ENCODE measurements around the gene SPATA12. TPM values are rescaled to one million over a fixed set of nuclear protein-coding genes. Genes with fewer than 3 reads are reported as not detected.

The SPATA12 gene
- total RNA-seq, 4 donors from 2014 or later = not detected

DNA sequence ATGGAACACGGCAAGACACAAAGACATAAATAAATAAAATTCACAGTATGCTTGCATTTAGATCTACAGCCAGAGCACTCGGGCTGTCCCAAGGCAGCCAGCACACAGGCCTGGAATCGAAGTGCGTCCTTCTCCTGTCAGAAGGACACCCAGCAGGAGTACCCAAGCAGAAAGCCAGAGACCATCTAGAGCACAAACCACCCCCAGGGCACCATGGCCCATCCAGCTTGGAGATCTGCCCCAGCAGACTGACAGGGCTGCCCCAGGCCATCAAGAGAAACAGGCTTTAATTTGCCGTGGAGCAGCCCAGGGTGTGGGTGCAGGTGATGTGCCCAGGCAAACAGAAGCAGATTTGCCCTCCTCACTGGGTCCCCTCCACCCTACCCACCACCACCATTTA is 7.8 kb upstream of the SPATA12 start:
- no peaks in the 10 kb centered on the region for H3K27me3 ChIP-seq
- no peak overlapping the region for H3K4me3 ChIP-seq
- DNase-seq (ENCODE audit: low spot score in 2 of 2) = no peak
- TF ChIP-seq EP300 (IDR thresholded peaks at IDR 0.05) = no peak
- TF ChIP-seq, protein P1, sequence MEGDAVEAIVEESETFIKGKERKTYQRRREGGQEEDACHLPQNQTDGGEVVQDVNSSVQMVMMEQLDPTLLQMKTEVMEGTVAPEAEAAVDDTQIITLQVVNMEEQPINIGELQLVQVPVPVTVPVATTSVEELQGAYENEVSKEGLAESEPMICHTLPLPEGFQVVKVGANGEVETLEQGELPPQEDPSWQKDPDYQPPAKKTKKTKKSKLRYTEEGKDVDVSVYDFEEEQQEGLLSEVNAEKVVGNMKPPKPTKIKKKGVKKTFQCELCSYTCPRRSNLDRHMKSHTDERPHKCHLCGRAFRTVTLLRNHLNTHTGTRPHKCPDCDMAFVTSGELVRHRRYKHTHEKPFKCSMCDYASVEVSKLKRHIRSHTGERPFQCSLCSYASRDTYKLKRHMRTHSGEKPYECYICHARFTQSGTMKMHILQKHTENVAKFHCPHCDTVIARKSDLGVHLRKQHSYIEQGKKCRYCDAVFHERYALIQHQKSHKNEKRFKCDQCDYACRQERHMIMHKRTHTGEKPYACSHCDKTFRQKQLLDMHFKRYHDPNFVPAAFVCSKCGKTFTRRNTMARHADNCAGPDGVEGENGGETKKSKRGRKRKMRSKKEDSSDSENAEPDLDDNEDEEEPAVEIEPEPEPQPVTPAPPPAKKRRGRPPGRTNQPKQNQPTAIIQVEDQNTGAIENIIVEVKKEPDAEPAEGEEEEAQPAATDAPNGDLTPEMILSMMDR (IDR thresholded peaks at IDR 0.05) = no peak
- TF ChIP-seq POLR2AphosphoS5 (IDR thresholded peaks at IDR 0.05) = no peak
- no peak for TF ChIP-seq POLR2A (IDR thresholded peaks at IDR 0.05)
- WGBS = 69% methylated on average over 5 of the region's 5 CpGs
- H3K4me1 ChIP-seq = peaks cover 29% of the 10 kb centered on the region
- H3K36me3 ChIP-seq = no peaks in the 10 kb centered on the region
- no peak overlapping the region for H3K27ac ChIP-seq
- no peaks in the 10 kb centered on the region for H3K9me3 ChIP-seq

DNA sequence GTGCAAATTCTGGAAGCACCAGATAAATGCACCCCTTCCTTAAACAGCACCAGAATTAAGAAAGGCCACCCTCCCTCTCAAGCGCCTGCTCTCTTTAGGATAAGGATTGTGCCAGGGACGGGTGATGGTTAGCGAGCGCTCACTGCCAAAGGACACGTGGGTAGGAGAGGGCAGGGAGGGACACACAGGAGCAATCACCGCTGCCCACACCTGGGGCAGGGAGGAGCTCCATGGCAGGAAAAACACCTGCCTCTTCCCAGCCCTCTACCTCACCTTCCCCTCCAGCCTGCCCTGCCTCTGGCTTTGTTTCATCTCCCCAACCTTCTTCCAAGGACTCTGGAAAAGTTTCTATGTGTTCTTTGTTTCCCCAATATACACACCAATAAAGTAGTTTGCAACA is 7.3 kb upstream of the SPATA12 start:
- Histone ChIP-seq H3K4me3 (no peak overlapping the region), H3K27ac (no peak overlapping the region), H3K36me3 (no peaks in the 10 kb centered on the region), H3K27me3 (no peaks in the 10 kb centered on the region), H3K9me3 (no peaks in the 10 kb centered on the region), H3K4me1 (peaks cover 25% of the 10 kb centered on the region)
- 59% methylated on average over 6 of the region's 6 CpGs for WGBS
- DNase-seq (ENCODE audit: low spot score in 2 of 2) = no peak
- no peak for TF ChIP-seq EP300 (IDR thresholded peaks at IDR 0.05)
- no peak for TF ChIP-seq POLR2A (IDR thresholded peaks at IDR 0.05)
- TF ChIP-seq, protein P1 (IDR thresholded peaks at IDR 0.05) = no peak
- no peak for TF ChIP-seq POLR2AphosphoS5 (IDR thresholded peaks at IDR 0.05)

DNA sequence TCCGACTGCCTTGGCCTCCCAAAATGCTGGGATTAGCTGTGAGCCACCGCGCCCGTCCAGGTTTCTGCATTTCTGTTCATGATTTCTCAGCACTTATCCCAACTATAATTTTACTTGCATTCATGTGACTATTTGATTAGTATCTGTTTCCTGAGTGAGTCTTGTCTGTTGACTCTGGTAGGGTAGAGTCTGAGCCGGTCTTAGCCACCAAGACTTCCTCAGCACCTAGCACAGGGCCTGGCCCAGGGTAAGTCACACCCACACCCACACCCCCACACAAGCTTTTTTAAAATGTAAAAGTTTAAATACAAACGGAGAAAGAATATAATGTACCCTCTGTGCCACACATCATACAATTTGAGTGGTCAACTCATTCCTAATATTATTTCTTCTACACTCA is 3.1 kb upstream of the SPATA12 start:
- WGBS = 68% methylated on average over 6 of the region's 6 CpGs
- H3K4me1 ChIP-seq = peaks cover 35% of the 10 kb centered on the region
- no peaks in the 10 kb centered on the region for H3K9me3 ChIP-seq
- no peak overlapping the region for H3K4me3 ChIP-seq
- TF ChIP-seq POLR2A (IDR thresholded peaks at IDR 0.05) = no peak
- TF ChIP-seq POLR2AphosphoS5 (IDR thresholded peaks at IDR 0.05) = no peak
- TF ChIP-seq EP300 (IDR thresholded peaks at IDR 0.05) = no peak
- TF ChIP-seq, protein P1 (IDR thresholded peaks at IDR 0.05) = no peak
- H3K27me3 ChIP-seq = no peaks in the 10 kb centered on the region
- no peak overlapping the region for H3K27ac ChIP-seq
- no peaks in the 10 kb centered on the region for H3K36me3 ChIP-seq
- no peak for DNase-seq (ENCODE audit: low spot score in 2 of 2)

DNA sequence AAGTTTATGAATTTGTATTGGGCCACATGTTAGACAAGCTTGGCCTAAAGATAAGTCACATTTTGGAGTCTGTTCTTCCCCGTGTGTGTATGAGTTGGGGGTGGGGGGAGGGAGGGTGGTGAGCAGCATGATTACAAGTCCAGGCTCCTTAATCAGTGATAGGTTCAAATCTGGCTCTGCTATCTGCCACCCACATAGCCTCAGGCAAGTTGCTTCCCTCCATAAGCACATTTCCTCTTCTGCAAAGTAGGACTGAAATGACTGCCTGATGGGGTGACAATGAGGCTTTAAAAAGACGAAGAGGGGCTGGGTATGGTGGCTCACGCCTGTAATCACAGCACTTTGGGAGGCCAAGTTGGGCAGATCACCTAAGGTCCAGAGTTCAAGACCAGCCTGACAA is 1.1 kb upstream of the SPATA12 start:
- TF ChIP-seq POLR2A (IDR thresholded peaks at IDR 0.05) (no peak), POLR2AphosphoS5 (IDR thresholded peaks at IDR 0.05) (no peak), EP300 (IDR thresholded peaks at IDR 0.05) (no peak)
- TF ChIP-seq, protein P1 (IDR thresholded peaks at IDR 0.05) = no peak
- Histone ChIP-seq H3K9me3 (no peaks in the 10 kb centered on the region), H3K27me3 (no peaks in the 10 kb centered on the region), H3K36me3 (no peaks in the 10 kb centered on the region), H3K27ac (peak overlapping the region; percentile 77), H3K4me3 (no peak overlapping the region), H3K4me1 (peaks cover 51% of the 10 kb centered on the region)
- 54% methylated on average over 3 of the region's 3 CpGs for WGBS
- DNase-seq (ENCODE audit: low spot score in 2 of 2) = no peak

DNA sequence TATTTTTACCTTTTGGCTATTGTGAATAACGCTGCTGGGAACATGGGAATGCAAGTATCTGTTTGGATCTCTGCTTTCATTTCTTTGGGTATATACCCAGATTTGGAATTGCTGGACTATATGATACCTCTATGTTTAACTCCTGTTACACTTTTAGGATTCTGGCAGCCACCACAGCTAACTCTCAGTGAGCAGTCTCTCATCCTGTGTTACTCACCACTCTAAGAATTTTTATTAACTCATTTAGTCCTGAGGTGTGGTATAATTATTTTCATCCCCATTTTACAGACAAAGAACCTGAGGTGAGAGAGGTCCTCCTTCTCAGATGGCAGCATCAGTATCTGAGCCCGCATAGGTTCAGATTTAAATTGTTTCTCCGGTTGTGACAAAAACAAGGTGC is 1.1 kb downstream of the SPATA12 start:
- H3K27ac ChIP-seq = peak overlapping the region; percentile 77
- H3K27me3 ChIP-seq = no peaks in the 10 kb centered on the region
- WGBS = 91% methylated on average over 3 of the region's 3 CpGs

More for the DNA sequence above, 1.1 kb downstream of the SPATA12 start:
- Histone ChIP-seq H3K36me3 (no peaks in the 10 kb centered on the region), H3K4me1 (peaks cover 53% of the 10 kb centered on the region), H3K9me3 (no peaks in the 10 kb centered on the region), H3K4me3 (no peak overlapping the region)
- TF ChIP-seq, protein P1 (IDR thresholded peaks at IDR 0.05) = no peak
- TF ChIP-seq EP300 (IDR thresholded peaks at IDR 0.05) (no peak), POLR2A (IDR thresholded peaks at IDR 0.05) (no peak), POLR2AphosphoS5 (IDR thresholded peaks at IDR 0.05) (no peak)
- DNase-seq (ENCODE audit: low spot score in 2 of 2) = no peak

Measured in suprapubic skin (tissue), 4 donors.